ENCODE data around the gene ZPLD1.

ZPLD1 gene

DNA sequence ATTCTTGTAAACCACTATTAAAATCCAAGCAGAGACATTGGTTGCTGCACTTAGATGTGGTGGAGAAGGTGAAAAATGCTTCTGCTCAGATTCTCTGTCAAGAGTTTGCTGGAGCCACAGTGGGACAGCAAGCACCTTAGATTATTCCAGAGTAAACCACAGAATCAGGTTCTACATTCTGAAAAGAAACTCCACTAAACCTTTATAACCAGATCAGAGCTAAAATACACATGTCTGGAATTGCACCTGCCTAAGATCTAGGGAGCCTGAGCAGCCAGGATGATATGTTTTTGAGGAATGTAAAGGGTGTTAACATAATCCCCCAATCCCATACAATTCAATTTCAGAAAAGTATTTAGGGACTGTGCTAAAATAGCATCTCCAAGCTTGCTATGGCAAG is at the start of gene ZPLD1:
ZPLD1 (plus strand) TSS at position 301 of the 400 bp plus-strand sequence. CDS start 3,473 bp downstream, outside the sequence.
- H3K36me3 ChIP-seq (ENCODE audit: insufficient read depth, low read length), result no peaks in the 10 kb centered on the region
- H3K4me3 ChIP-seq (ENCODE audit: low read length), result no peak within 1 kb of the TSS
- no peaks in the 10 kb centered on the region for H3K9me3 ChIP-seq (ENCODE audit: low read length)
- no peaks in the 10 kb centered on the region for H3K27me3 ChIP-seq (ENCODE audit: insufficient read depth, low read length)
- no peaks in the 10 kb centered on the region for H3K4me1 ChIP-seq (ENCODE audit: insufficient read depth, low read length)
- no peak within 1 kb of the TSS for H2AFZ ChIP-seq (ENCODE audit: low read depth, low read length)

- no peaks in the 10 kb centered on the region for H3K9me3 ChIP-seq (ENCODE audit: low read length)
- H3K27me3 ChIP-seq (ENCODE audit: insufficient read depth, low read length), result no peaks in the 10 kb centered on the region
- no peak overlapping the region for H2AFZ ChIP-seq (ENCODE audit: low read depth, low read length)
- H3K36me3 ChIP-seq (ENCODE audit: insufficient read depth, low read length), result no peaks in the 10 kb centered on the region
- H3K4me1 ChIP-seq (ENCODE audit: insufficient read depth, low read length), result no peaks in the 10 kb centered on the region
- H3K4me3 ChIP-seq (ENCODE audit: low read length), result no peak overlapping the region
Measured at GRCh38 chr3:102390171-102390864, 44.5 kb upstream of the ZPLD1 start.

GRCh38 chr3:102390916-102391315 is 43.9 kb upstream of the ZPLD1 start:
- Histone ChIP-seq H2AFZ (ENCODE audit: low read depth, low read length) (no peak overlapping the region), H3K36me3 (ENCODE audit: insufficient read depth, low read length) (no peaks in the 10 kb centered on the region), H3K9me3 (ENCODE audit: low read length) (no peaks in the 10 kb centered on the region), H3K4me3 (ENCODE audit: low read length) (no peak overlapping the region), H3K4me1 (ENCODE audit: insufficient read depth, low read length) (no peaks in the 10 kb centered on the region), H3K27me3 (ENCODE audit: insufficient read depth, low read length) (no peaks in the 10 kb centered on the region)

DNA sequence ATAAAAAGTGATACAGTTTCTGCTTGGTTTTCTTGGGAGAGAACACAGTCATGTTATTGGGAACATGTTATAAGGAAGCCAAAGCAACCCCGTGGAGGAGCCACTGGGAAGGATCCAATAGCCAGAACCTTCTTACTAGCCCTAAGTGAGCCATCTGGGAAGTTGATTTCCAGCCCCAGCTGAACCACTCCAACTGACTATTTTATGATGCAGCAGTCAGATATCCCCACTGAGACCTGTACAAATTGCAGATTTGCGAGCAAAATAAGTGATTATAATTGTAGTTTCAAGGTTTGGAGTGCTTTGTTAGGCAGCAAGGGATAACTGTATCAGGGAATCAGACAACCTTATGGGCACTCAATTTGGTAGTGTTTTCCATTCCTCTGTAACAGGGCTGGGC is 43.3 kb upstream of the ZPLD1 start:
- H3K9me3 ChIP-seq (ENCODE audit: low read length), result no peaks in the 10 kb centered on the region
- H3K27me3 ChIP-seq (ENCODE audit: insufficient read depth, low read length), result no peaks in the 10 kb centered on the region
- H3K4me1 ChIP-seq (ENCODE audit: insufficient read depth, low read length), result no peaks in the 10 kb centered on the region

GRCh38 chr3:102394517-102394916 is 40.3 kb upstream of the ZPLD1 start:
- no peaks in the 10 kb centered on the region for H3K27me3 ChIP-seq (ENCODE audit: insufficient read depth, low read length)
- H3K36me3 ChIP-seq (ENCODE audit: insufficient read depth, low read length), result no peaks in the 10 kb centered on the region
- H3K4me1 ChIP-seq (ENCODE audit: insufficient read depth, low read length), result no peaks in the 10 kb centered on the region

More for the DNA sequence above, 43.3 kb upstream of the ZPLD1 start:
- Histone ChIP-seq H3K36me3 (ENCODE audit: insufficient read depth, low read length) (no peaks in the 10 kb centered on the region), H2AFZ (ENCODE audit: low read depth, low read length) (peak overlapping the region; percentile 26), H3K4me3 (ENCODE audit: low read length) (no peak overlapping the region)

DNA sequence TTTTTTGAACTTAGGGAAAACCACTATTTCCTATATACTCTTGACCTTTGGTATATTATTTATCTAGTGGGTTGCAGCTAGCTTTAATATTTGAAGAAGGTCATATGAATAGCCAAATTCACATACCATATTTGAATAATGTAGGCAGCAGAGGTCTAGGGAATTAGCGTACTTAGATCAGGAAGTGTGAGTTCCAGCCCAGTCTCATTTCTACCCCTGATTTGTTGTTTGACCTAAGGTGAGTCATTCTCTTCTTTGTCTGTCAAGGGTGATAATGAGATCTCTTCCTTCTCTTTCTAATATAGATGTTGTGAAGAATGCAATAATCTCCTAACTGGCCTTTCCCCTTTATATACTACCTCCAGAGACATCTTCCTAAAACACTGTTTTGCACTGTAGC is 36.6 kb upstream of the ZPLD1 start:
- Histone ChIP-seq H3K9me3 (ENCODE audit: low read length) (no peaks in the 10 kb centered on the region), H3K27me3 (ENCODE audit: insufficient read depth, low read length) (no peaks in the 10 kb centered on the region), H2AFZ (ENCODE audit: low read depth, low read length) (no peak overlapping the region), H3K4me3 (ENCODE audit: low read length) (no peak overlapping the region), H3K36me3 (ENCODE audit: insufficient read depth, low read length) (no peaks in the 10 kb centered on the region), H3K4me1 (ENCODE audit: insufficient read depth, low read length) (no peaks in the 10 kb centered on the region)

More at GRCh38 chr3:102394517-102394916, 40.3 kb upstream of the ZPLD1 start:
- Histone ChIP-seq H3K9me3 (ENCODE audit: low read length) (no peaks in the 10 kb centered on the region), H3K4me3 (ENCODE audit: low read length) (no peak overlapping the region), H2AFZ (ENCODE audit: low read depth, low read length) (no peak overlapping the region)

GRCh38 chr3:102398666-102399065 is 36.1 kb upstream of the ZPLD1 start:
- Histone ChIP-seq H3K27me3 (ENCODE audit: insufficient read depth, low read length) (no peaks in the 10 kb centered on the region), H2AFZ (ENCODE audit: low read depth, low read length) (no peak overlapping the region), H3K4me1 (ENCODE audit: insufficient read depth, low read length) (no peaks in the 10 kb centered on the region), H3K36me3 (ENCODE audit: insufficient read depth, low read length) (no peaks in the 10 kb centered on the region), H3K9me3 (ENCODE audit: low read length) (no peaks in the 10 kb centered on the region), H3K4me3 (ENCODE audit: low read length) (no peak overlapping the region)

GRCh38 chr3:102400142-102400541 is 34.7 kb upstream of the ZPLD1 start:
- Histone ChIP-seq H2AFZ (ENCODE audit: low read depth, low read length) (no peak overlapping the region), H3K4me1 (ENCODE audit: insufficient read depth, low read length) (no peaks in the 10 kb centered on the region), H3K27me3 (ENCODE audit: insufficient read depth, low read length) (no peaks in the 10 kb centered on the region), H3K9me3 (ENCODE audit: low read length) (no peaks in the 10 kb centered on the region), H3K36me3 (ENCODE audit: insufficient read depth, low read length) (no peaks in the 10 kb centered on the region), H3K4me3 (ENCODE audit: low read length) (no peak overlapping the region)

DNA sequence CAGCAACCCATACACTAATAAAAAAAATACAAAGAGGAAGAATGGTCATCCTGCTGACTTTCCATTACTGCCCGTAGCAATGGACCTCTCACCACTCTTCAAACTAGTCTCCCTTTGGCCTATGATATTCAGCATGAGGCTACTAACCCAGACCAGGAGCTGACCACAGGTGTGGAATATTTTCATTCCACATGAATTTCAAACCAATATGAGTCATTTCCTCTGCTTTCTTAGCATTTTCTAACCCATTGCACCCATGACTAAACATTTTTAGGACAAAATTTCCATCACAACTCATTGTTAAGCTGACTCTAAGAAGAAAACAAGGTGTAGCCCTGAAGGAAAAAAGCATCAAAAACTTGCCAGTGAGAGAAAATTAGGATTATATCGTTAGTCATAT is 34.0 kb upstream of the ZPLD1 start:
- no peaks in the 10 kb centered on the region for H3K36me3 ChIP-seq (ENCODE audit: insufficient read depth, low read length)
- H3K4me1 ChIP-seq (ENCODE audit: insufficient read depth, low read length), result no peaks in the 10 kb centered on the region
- H3K27me3 ChIP-seq (ENCODE audit: insufficient read depth, low read length), result no peaks in the 10 kb centered on the region
- no peaks in the 10 kb centered on the region for H3K9me3 ChIP-seq (ENCODE audit: low read length)
- H3K4me3 ChIP-seq (ENCODE audit: low read length), result no peak overlapping the region
- H2AFZ ChIP-seq (ENCODE audit: low read depth, low read length), result no peak overlapping the region

DNA sequence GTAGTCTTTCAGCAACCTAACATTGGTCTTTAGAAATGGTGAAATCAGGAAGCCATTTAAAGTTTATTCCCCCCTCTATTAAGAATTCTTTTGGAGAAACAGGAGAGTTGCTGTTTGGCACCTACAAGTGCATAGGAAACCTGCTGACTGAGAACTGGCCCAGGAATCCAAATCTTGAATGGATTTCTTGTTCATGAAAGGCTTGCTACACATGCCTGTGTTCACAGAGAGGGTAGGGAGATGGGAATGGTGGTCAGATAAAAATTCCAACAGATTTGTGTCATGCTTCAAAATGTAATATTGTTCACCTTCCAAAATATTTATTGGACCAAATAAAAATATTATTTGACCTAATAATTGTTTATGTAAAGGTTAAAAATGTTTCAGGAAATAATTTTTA is 24.2 kb upstream of the ZPLD1 start:
- H3K4me3 ChIP-seq (ENCODE audit: low read length), result no peak overlapping the region
- no peaks in the 10 kb centered on the region for H3K27me3 ChIP-seq (ENCODE audit: insufficient read depth, low read length)

GRCh38 chr3:102415553-102415952 is 19.3 kb upstream of the ZPLD1 start:
- Histone ChIP-seq H3K36me3 (ENCODE audit: insufficient read depth, low read length) (no peaks in the 10 kb centered on the region), H3K4me3 (ENCODE audit: low read length) (no peak overlapping the region), H3K4me1 (ENCODE audit: insufficient read depth, low read length) (no peaks in the 10 kb centered on the region), H2AFZ (ENCODE audit: low read depth, low read length) (no peak overlapping the region), H3K27me3 (ENCODE audit: insufficient read depth, low read length) (no peaks in the 10 kb centered on the region), H3K9me3 (ENCODE audit: low read length) (no peaks in the 10 kb centered on the region)

More for the DNA sequence above, 24.2 kb upstream of the ZPLD1 start:
- H3K36me3 ChIP-seq (ENCODE audit: insufficient read depth, low read length), result no peaks in the 10 kb centered on the region
- no peaks in the 10 kb centered on the region for H3K9me3 ChIP-seq (ENCODE audit: low read length)
- no peaks in the 10 kb centered on the region for H3K4me1 ChIP-seq (ENCODE audit: insufficient read depth, low read length)
- H2AFZ ChIP-seq (ENCODE audit: low read depth, low read length), result no peak overlapping the region

DNA sequence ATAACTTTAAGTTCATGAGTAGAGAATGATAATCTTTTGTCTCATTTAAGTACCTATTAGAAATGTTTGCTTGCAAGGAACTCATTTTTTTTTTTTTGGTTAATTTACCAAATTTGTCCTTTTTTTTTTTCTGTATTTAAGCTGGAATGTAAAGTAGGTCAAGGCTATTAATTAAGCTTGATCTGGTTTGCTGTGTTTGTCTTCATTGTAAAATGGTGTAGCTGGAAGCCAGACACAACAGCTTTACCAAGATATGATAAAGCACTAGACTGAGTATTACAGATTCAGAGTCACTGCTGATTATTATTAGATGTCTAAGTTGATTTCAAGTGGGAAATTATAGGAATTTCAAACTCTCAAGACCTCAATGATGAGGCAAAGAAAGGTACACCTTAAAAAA is 15.0 kb upstream of the ZPLD1 start:
- H3K36me3 ChIP-seq (ENCODE audit: insufficient read depth, low read length), result no peaks in the 10 kb centered on the region
- H3K4me3 ChIP-seq (ENCODE audit: low read length), result no peak overlapping the region
- H2AFZ ChIP-seq (ENCODE audit: low read depth, low read length), result no peak overlapping the region
- H3K27me3 ChIP-seq (ENCODE audit: insufficient read depth, low read length), result no peaks in the 10 kb centered on the region
- peaks cover 2% of the 10 kb centered on the region for H3K4me1 ChIP-seq (ENCODE audit: insufficient read depth, low read length)
- no peaks in the 10 kb centered on the region for H3K9me3 ChIP-seq (ENCODE audit: low read length)

DNA sequence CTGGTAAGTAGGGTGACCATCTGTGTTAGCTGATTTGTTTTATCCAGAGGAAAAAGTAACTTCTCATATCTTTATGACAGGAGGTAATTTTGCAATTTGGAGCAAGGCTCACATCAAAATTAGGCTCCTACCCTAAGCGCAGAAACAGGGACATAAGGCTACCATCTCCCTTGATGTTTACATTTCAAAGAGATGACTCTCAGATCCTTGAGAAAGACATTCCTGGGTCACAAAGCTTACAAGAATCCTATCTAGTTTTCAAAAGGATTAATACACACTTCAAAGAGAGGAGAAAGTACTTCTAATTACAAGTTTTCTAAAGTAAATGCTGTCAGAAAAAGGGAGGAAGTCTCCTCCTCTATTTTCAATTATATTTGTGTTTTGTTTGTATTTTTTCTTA is 7.0 kb downstream of the ZPLD1 start:
- no peaks in the 10 kb centered on the region for H3K36me3 ChIP-seq (ENCODE audit: insufficient read depth, low read length)
- H3K4me1 ChIP-seq (ENCODE audit: insufficient read depth, low read length), result no peaks in the 10 kb centered on the region
- H3K27me3 ChIP-seq (ENCODE audit: insufficient read depth, low read length), result no peaks in the 10 kb centered on the region
- H2AFZ ChIP-seq (ENCODE audit: low read depth, low read length), result no peak overlapping the region
- H3K4me3 ChIP-seq (ENCODE audit: low read length), result no peak overlapping the region
- no peaks in the 10 kb centered on the region for H3K9me3 ChIP-seq (ENCODE audit: low read length)

GRCh38 chr3:102443021-102443420 is 8.2 kb downstream of the ZPLD1 start:
- no peaks in the 10 kb centered on the region for H3K27me3 ChIP-seq (ENCODE audit: insufficient read depth, low read length)
- H3K9me3 ChIP-seq (ENCODE audit: low read length), result no peaks in the 10 kb centered on the region
- no peaks in the 10 kb centered on the region for H3K36me3 ChIP-seq (ENCODE audit: insufficient read depth, low read length)
- no peak overlapping the region for H2AFZ ChIP-seq (ENCODE audit: low read depth, low read length)
- H3K4me1 ChIP-seq (ENCODE audit: insufficient read depth, low read length), result no peaks in the 10 kb centered on the region
- H3K4me3 ChIP-seq (ENCODE audit: low read length), result no peak overlapping the region

Measured in neuron (in vitro differentiated cells).